GM12878 (cell line): ENCODE measurements around the gene CD84. TPM values are rescaled to one million over a fixed set of nuclear protein-coding genes. Genes with fewer than 3 reads are reported as not detected.

ENCODE experiments used
- ATF2 ChIP-seq: IDR thresholded peaks from 2 replicates; pipeline ENCODE4 v1.6.1; 2012; ENCODE audit warnings: low read length, inconsistent platforms
- BCL11A ChIP-seq: IDR thresholded peaks from 2 replicates; pipeline ENCODE4 v1.6.1; 2011; ENCODE audit warnings: low read depth, low read length
- BRCA1 ChIP-seq: IDR thresholded peaks from 2 replicates; pipeline ENCODE4 v1.6.1; 2011; ENCODE audit warnings: low read depth, low read length, improper control_type of control experiment
- CBX5 ChIP-seq: sonication (generic); IDR thresholded peaks from 2 replicates; pipeline ENCODE4 v1.6.1; 2016; ENCODE audit warnings: low read depth, moderate library complexity, mild to moderate bottlenecking, inconsistent platforms
- CHD4 ChIP-seq: fragments of 200-600 bp; sonication (generic); IDR thresholded peaks from 2 replicates; pipeline ENCODE4 v1.6.1; 2016; ENCODE audit warnings: mild to moderate bottlenecking
- CREB1 ChIP-seq: IDR thresholded peaks from 2 replicates; pipeline ENCODE4 v1.6.1; 2012; ENCODE audit warnings: low read depth, mild to moderate bottlenecking, inconsistent platforms
- FOXK2 ChIP-seq: fragments of 450-650 bp; IDR thresholded peaks from 2 replicates; pipeline ENCODE4 v1.6.1; 2017; ENCODE audit warnings: mild to moderate bottlenecking, moderate library complexity
- JUND ChIP-seq: IDR thresholded peaks from 2 replicates; pipeline ENCODE4 v1.6.1; 2012; ENCODE audit warnings: low read depth, mild to moderate bottlenecking, low read length, improper control_type of control experiment, moderate library complexity
- MTA2 ChIP-seq: fragments of 450-650 bp; IDR thresholded peaks from 2 replicates; pipeline ENCODE4 v1.6.1; 2016; ENCODE audit warnings: low read depth, mild to moderate bottlenecking, moderate library complexity
- PML ChIP-seq: IDR thresholded peaks from 2 replicates; pipeline ENCODE4 v1.6.1; 2012; ENCODE audit warnings: low read length, inconsistent platforms
- POLR2A ChIP-seq: IDR thresholded peaks from 2 replicates; pipeline ENCODE4 v1.6.1; 2011; ENCODE audit warnings: low read depth, mild to moderate bottlenecking, low read length
- POU2F2 ChIP-seq: IDR thresholded peaks from 3 replicates; pipeline ENCODE4 v1.6.1; 2011; ENCODE audit warnings: low read depth, mild to moderate bottlenecking, low read length, borderline replicate concordance
- PRDM15 ChIP-seq: fragments of 450-650 bp; formaldehyde crosslinking; IDR thresholded peaks from 2 replicates; pipeline ENCODE4 v1.4.0; 2020; ENCODE audit warnings: mild to moderate bottlenecking, moderate library complexity
- RAD51 ChIP-seq: fragments of 450-650 bp; IDR thresholded peaks from 2 replicates; pipeline ENCODE4 v1.6.1; 2016; ENCODE audit warnings: moderate library complexity, mild to moderate bottlenecking, inconsistent platforms
- RELA ChIP-seq: fragments of 450-650 bp; IDR thresholded peaks from 2 replicates; pipeline ENCODE4 v1.8.0; 2014; ENCODE audit warnings: borderline replicate concordance; ENCODE audit not compliant: partially characterized antibody
- RFX5 ChIP-seq: IDR thresholded peaks from 2 replicates; pipeline ENCODE4 v1.6.1; 2011; ENCODE audit warnings: low read depth, low read length, improper control_type of control experiment
- SMAD1 ChIP-seq: fragments of 450-650 bp; IDR thresholded peaks from 2 replicates; pipeline ENCODE4 v1.6.1; 2018; ENCODE audit warnings: mild to moderate bottlenecking, low read depth; ENCODE audit not compliant: partially characterized antibody
- SMC3 ChIP-seq: IDR thresholded peaks from 2 replicates; pipeline ENCODE4 v1.6.1; 2011; ENCODE audit warnings: low read length, improper control_type of control experiment, borderline replicate concordance
- TCF3 ChIP-seq: IDR thresholded peaks from 2 replicates; pipeline ENCODE4 v1.6.1; 2012; ENCODE audit warnings: low read depth, mild to moderate bottlenecking, low read length, borderline replicate concordance; ENCODE audit not compliant: insufficient read depth
- WRNIP1 ChIP-seq: IDR thresholded peaks from 2 replicates; pipeline ENCODE4 v1.6.1; 2011; ENCODE audit warnings: low read depth, low read length, improper control_type of control experiment, borderline replicate concordance
- ZBED1 ChIP-seq: IDR thresholded peaks from 2 replicates; pipeline ENCODE4 v1.6.1; 2016; ENCODE audit warnings: borderline replicate concordance
- ZNF207 ChIP-seq: fragments of 450-650 bp; IDR thresholded peaks from 2 replicates; pipeline ENCODE4 v1.6.1; 2014; ENCODE audit warnings: antibody characterized with exemption, mild to moderate bottlenecking, borderline replicate concordance
- polyA plus RNA-seq, 11 experiments: library from polyadenylated mRNA; depleted of rRNA in 4 of 11; unstranded in 6 of 11; stranded (reverse) in 5 of 11; fragments of >200 nt; fragmentation: Nextera tagmentation in 4 of 11; fragmentation: Illumina TruSeq in 1 of 11; extraction: Ambion mirVana in 4 of 11; extraction: Trizol in 1 of 11; gene quantifications; 1 replicate in 1 of 11; 2 replicates in 10 of 11; pipeline versions ENCODE4 v1.2.1 to v1.2.3, GENCODE V29; 2011 to 2016; ENCODE audit warnings: inconsistent platforms in 2 of 11, missing spikeins in 2 of 11, low read depth in 1 of 11
- total RNA-seq, 4 experiments: library from RNA; depleted of rRNA in 3 of 4; stranded (reverse); fragments of >200 nt in 3 of 4; fragmentation: Illumina TruSeq in 1 of 4; extraction: Trizol in 1 of 4; gene quantifications; 2 replicates each; pipeline versions ENCODE4 v1.2.1 to v1.2.3, GENCODE V29; 2013 to 2021
- TF ChIP-seq, protein P1 (sequence below): IDR thresholded peaks from 2 replicates; pipeline ENCODE4 v1.6.1; 2011; ENCODE audit warnings: low read depth, low read length, improper control_type of control experiment, borderline replicate concordance
- TF ChIP-seq, protein P2 (sequence below): IDR thresholded peaks from 2 replicates; pipeline ENCODE4 v1.6.1; 2012; ENCODE audit warnings: low read depth, low read length, improper control_type of control experiment

The CD84 gene
- total and polyA plus RNA-seq, 10 of the 15 experiments (the other 5 are each of a cell fraction or from before 2014, with no cell fraction given), result 3.4 to 20.3 (median 11.7) TPM

DNA sequence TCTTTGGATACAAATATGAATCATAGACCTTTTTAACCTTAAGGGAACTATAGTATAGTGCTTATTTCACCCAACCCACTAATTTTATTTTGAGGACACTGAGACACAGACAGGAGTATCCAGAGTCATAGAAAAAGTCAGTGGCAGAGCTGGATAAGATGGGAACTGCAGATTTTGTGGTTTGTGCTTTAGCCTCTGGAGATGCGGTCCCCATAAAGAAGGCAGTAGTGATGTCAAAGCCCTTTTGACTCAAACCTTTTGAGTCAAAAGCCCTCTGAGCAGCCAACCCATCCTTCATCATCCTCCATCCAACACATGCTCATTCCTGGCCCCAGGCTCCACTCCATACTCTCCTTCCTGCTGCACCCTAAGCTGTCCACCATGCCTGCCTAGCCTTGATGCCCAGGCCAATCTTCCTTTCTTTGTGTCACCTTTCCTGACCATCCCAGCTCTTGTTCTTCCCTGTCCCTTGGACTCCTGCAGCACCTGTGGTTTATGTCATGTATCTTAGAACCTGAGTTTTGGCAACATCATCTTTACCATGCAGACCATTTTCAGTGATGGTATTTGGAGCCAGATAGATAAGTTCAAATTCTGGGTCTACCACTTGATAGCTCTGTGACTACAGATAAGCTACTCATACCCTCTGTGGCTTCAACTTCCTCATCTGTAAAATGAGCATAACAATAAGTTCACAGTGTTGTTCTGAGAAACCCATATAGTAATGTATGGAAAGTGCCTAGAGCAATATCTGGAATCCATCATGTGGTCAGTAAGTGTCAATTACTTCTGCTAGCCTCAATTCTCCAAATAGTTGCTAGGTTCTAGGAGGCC, 47.4 kb upstream of the CD84 start (continued):
- TF ChIP-seq, protein P1, sequence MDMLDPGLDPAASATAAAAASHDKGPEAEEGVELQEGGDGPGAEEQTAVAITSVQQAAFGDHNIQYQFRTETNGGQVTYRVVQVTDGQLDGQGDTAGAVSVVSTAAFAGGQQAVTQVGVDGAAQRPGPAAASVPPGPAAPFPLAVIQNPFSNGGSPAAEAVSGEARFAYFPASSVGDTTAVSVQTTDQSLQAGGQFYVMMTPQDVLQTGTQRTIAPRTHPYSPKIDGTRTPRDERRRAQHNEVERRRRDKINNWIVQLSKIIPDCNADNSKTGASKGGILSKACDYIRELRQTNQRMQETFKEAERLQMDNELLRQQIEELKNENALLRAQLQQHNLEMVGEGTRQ, result no peak; the same call in 1 of the 2 replicates
- TF ChIP-seq FOXK2, result no peak
- no peak for TF ChIP-seq ZNF207
- TF ChIP-seq ATF2, result peak; percentile 60; the same call in 1 of the 2 replicates
- no peak for TF ChIP-seq CBX5
- no peak for TF ChIP-seq RAD51
- peak; percentile 43; the same call in 1 of the 2 replicates for TF ChIP-seq MTA2
- peak; percentile 76 for TF ChIP-seq PRDM15 (CRISPR knock-in tag)
- no peak for TF ChIP-seq WRNIP1
- peak; percentile 76 for TF ChIP-seq POLR2A
- no peak for TF ChIP-seq JUND
- TF ChIP-seq BRCA1, result no peak
- TF ChIP-seq, protein P2, sequence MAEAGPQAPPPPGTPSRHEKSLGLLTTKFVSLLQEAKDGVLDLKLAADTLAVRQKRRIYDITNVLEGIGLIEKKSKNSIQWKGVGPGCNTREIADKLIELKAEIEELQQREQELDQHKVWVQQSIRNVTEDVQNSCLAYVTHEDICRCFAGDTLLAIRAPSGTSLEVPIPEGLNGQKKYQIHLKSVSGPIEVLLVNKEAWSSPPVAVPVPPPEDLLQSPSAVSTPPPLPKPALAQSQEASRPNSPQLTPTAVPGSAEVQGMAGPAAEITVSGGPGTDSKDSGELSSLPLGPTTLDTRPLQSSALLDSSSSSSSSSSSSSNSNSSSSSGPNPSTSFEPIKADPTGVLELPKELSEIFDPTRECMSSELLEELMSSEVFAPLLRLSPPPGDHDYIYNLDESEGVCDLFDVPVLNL, result no peak
- TF ChIP-seq RELA, result no peak
- TF ChIP-seq BCL11A, result peak; percentile 4; the same call in 1 of the 2 replicates
- TF ChIP-seq POU2F2, result peak; percentile 60; the same call in 1 of the 3 replicates
- TF ChIP-seq SMC3, result 0 out of 2 replicates have a peak, but pooled peaks have one; percentile 7
- no peak for TF ChIP-seq RFX5
- TF ChIP-seq ZBED1, result no peak
- no peak for TF ChIP-seq SMAD1
- TF ChIP-seq TCF3, result no peak; the same call in 1 of the 2 replicates
- TF ChIP-seq CHD4, result no peak
- TF ChIP-seq PML, result peak; percentile 72
- TF ChIP-seq CREB1, result peak; percentile 8; the same call in 1 of the 2 replicates
